ENCODE data around the gene ISYNA1.
A peak's percentile ranks its signal among the peaks of the same experiment; 100 is the strongest.

The ISYNA1 gene

GRCh38 chr19:18388100-18388959 lies 49.6 kb downstream of the ISYNA1 start:
- H4K20me1 ChIP-seq (ENCODE audit: insufficient read depth, low read length, poor library complexity, severe bottlenecking), result no peaks in the 10 kb centered on the region
- H3K4me2 ChIP-seq (ENCODE audit: low read depth, low read length, poor library complexity, severe bottlenecking), result peak overlapping the region; percentile 55
- H3F3A ChIP-seq (ENCODE audit: low read depth), result no peaks in the 10 kb centered on the region
- H3K79me2 ChIP-seq (ENCODE audit: insufficient read depth, low read length), result no peaks in the 10 kb centered on the region
- H3K4me3 ChIP-seq (ENCODE audit: low read length, poor library complexity, severe bottlenecking), result peak overlapping the region; percentile 50
- no peaks in the 10 kb centered on the region for H3K9me2 ChIP-seq (replicated peaks; ENCODE audit: low read depth, low read length)
- H3K36me3 ChIP-seq (ENCODE audit: insufficient read depth, low read length), result no peaks in the 10 kb centered on the region
- H2AFZ ChIP-seq (ENCODE audit: low read length), result peak overlapping the region; percentile 76
- TF ChIP-seq CTCF (conservative IDR thresholded peaks at IDR 0.05; ENCODE audit: low read length) (peak; percentile 84), EZH2phosphoT487 (IDR thresholded peaks at IDR 0.05; ENCODE audit: borderline replicate concordance) (no peak)
- H3K9ac ChIP-seq (ENCODE audit: low read depth, low read length, poor library complexity, severe bottlenecking), result no peak overlapping the region
- H3K27me3 ChIP-seq (ENCODE audit: insufficient read depth, low read length, poor library complexity, severe bottlenecking), result no peaks in the 10 kb centered on the region
- no peaks in the 10 kb centered on the region for H3K4me1 ChIP-seq (ENCODE audit: insufficient read depth, low read length, poor library complexity, severe bottlenecking)
- H3K9me3 ChIP-seq (ENCODE audit: insufficient read depth, low read depth, low read length), result no peaks in the 10 kb centered on the region

GRCh38 chr19:18386543-18387271 lies 51.2 kb downstream of the ISYNA1 start:
- H3F3A ChIP-seq (ENCODE audit: low read depth), result no peaks in the 10 kb centered on the region
- TF ChIP-seq CTCF (conservative IDR thresholded peaks at IDR 0.05; ENCODE audit: low read length) (no peak), EZH2phosphoT487 (IDR thresholded peaks at IDR 0.05; ENCODE audit: borderline replicate concordance) (no peak)
- no peaks in the 10 kb centered on the region for H3K27me3 ChIP-seq (ENCODE audit: insufficient read depth, low read length, poor library complexity, severe bottlenecking)
- H3K4me2 ChIP-seq (ENCODE audit: low read depth, low read length, poor library complexity, severe bottlenecking), result no peak overlapping the region
- no peaks in the 10 kb centered on the region for H3K36me3 ChIP-seq (ENCODE audit: insufficient read depth, low read length)
- H3K4me1 ChIP-seq (ENCODE audit: insufficient read depth, low read length, poor library complexity, severe bottlenecking), result no peaks in the 10 kb centered on the region
- H3K9me2 ChIP-seq (replicated peaks; ENCODE audit: low read depth, low read length), result no peaks in the 10 kb centered on the region
- no peak overlapping the region for H3K4me3 ChIP-seq (ENCODE audit: low read length, poor library complexity, severe bottlenecking)
- no peaks in the 10 kb centered on the region for H4K20me1 ChIP-seq (ENCODE audit: insufficient read depth, low read length, poor library complexity, severe bottlenecking)
- no peak overlapping the region for H3K9ac ChIP-seq (ENCODE audit: low read depth, low read length, poor library complexity, severe bottlenecking)
- no peak overlapping the region for H2AFZ ChIP-seq (ENCODE audit: low read length)
- H3K79me2 ChIP-seq (ENCODE audit: insufficient read depth, low read length), result no peaks in the 10 kb centered on the region
- no peaks in the 10 kb centered on the region for H3K9me3 ChIP-seq (ENCODE audit: insufficient read depth, low read depth, low read length)

- Histone ChIP-seq H4K20me1 (ENCODE audit: insufficient read depth, low read length, poor library complexity, severe bottlenecking) (no peaks in the 10 kb centered on the region), H3K9me3 (ENCODE audit: insufficient read depth, low read depth, low read length) (no peaks in the 10 kb centered on the region), H2AFZ (ENCODE audit: low read length) (no peak within 1 kb of the TSS), H3K4me3 (ENCODE audit: low read length, poor library complexity, severe bottlenecking) (no peak within 1 kb of the TSS), H3K36me3 (ENCODE audit: insufficient read depth, low read length) (no peaks in the 10 kb centered on the region), H3K4me1 (ENCODE audit: insufficient read depth, low read length, poor library complexity, severe bottlenecking) (no peaks in the 10 kb centered on the region), H3K9me2 (replicated peaks; ENCODE audit: low read depth, low read length) (no peaks in the 10 kb centered on the region), H3F3A (ENCODE audit: low read depth) (no peaks in the 10 kb centered on the region), H3K27me3 (ENCODE audit: insufficient read depth, low read length, poor library complexity, severe bottlenecking) (no peaks in the 10 kb centered on the region), H3K4me2 (ENCODE audit: low read depth, low read length, poor library complexity, severe bottlenecking) (no peak within 1 kb of the TSS), H3K9ac (ENCODE audit: low read depth, low read length, poor library complexity, severe bottlenecking) (peak within 1 kb of the TSS; percentile 46), H3K79me2 (ENCODE audit: insufficient read depth, low read length) (no peaks in the 10 kb centered on the region)
- TF ChIP-seq EZH2phosphoT487 (IDR thresholded peaks at IDR 0.05; ENCODE audit: borderline replicate concordance) (no peak), CTCF (conservative IDR thresholded peaks at IDR 0.05; ENCODE audit: low read length) (peak; percentile 83)
Observed at GRCh38 chr19:18385675-18386542, 52.0 kb downstream of the ISYNA1 start, which contains the start of gene GDF15. GDF15 (plus strand) TSS chr19:18386158; CDS start chr19:18386190, 32 bp downstream.

All from Loucy (cell line).